SK-N-SH treated with all-trans-retinoic acid at 6 μM for 48 hours (cell line): ENCODE measurements around the gene FAM171A2.

Experiments used
- ATAC-seq: fragments of 200-7000 bp; cut with Tn5 transposase; 3 replicates; pipeline ENCODE4 v1.9.1; 2020; ENCODE audit warnings: mild to moderate bottlenecking, moderate library complexity
- ARNTL ChIP-seq: fragments of 450-650 bp; formaldehyde crosslinking; IDR thresholded peaks from 2 replicates; pipeline ENCODE4 v1.5.0; 2020; ENCODE audit warnings: low read depth, mild to moderate bottlenecking, moderate library complexity, borderline replicate concordance
- CREB5 ChIP-seq: fragments of 250-450 bp; sonication (Bioruptor Pico); IDR thresholded peaks from 2 replicates; pipeline ENCODE4 v1.5.1; 2020; ENCODE audit warnings: low read depth, mild to moderate bottlenecking, moderate library complexity
- GLIS3 ChIP-seq: fragments of 250-450 bp; sonication (Bioruptor Pico); IDR thresholded peaks from 2 replicates; pipeline ENCODE4 v1.5.0; 2020; ENCODE audit warnings: mild to moderate bottlenecking, moderate library complexity
- ISL1 ChIP-seq: fragments of 250-450 bp; sonication (Bioruptor Pico); IDR thresholded peaks from 2 replicates; pipeline ENCODE4 v2.1.2; 2022; ENCODE audit warnings: mild to moderate bottlenecking, moderate library complexity
- OSR1 ChIP-seq: fragments of 250-450 bp; sonication (Bioruptor Pico); IDR thresholded peaks from 2 replicates; pipeline ENCODE4 v1.8.0; 2022; ENCODE audit warnings: moderate library complexity, mild to moderate bottlenecking, inconsistent platforms
- PATZ1 ChIP-seq: fragments of 250-450 bp; sonication (Bioruptor Pico); IDR thresholded peaks from 2 replicates; pipeline ENCODE4 v1.8.0; 2020; ENCODE audit warnings: mild to moderate bottlenecking, moderate library complexity, borderline replicate concordance
- POU6F1 ChIP-seq: fragments of 250-450 bp; sonication (Bioruptor Pico); IDR thresholded peaks from 2 replicates; pipeline ENCODE4 v1.8.0; 2021; ENCODE audit warnings: low read depth, mild to moderate bottlenecking, moderate library complexity, borderline replicate concordance
- PPARA ChIP-seq: fragments of 250-450 bp; sonication (Bioruptor Pico); IDR thresholded peaks from 2 replicates; pipeline ENCODE4 v1.5.0; 2020; ENCODE audit warnings: mild to moderate bottlenecking, borderline replicate concordance
- RARB ChIP-seq: fragments of 250-450 bp; sonication (Bioruptor Pico); IDR thresholded peaks from 2 replicates; pipeline ENCODE4 v1.8.0; 2021; ENCODE audit warnings: mild to moderate bottlenecking, moderate library complexity
- TCF4 ChIP-seq: fragments of 250-450 bp; sonication (Bioruptor Pico); IDR thresholded peaks from 2 replicates; pipeline ENCODE4 v1.8.0; 2021; ENCODE audit warnings: mild to moderate bottlenecking, moderate library complexity, borderline replicate concordance
- TOX ChIP-seq: fragments of 250-450 bp; sonication (Bioruptor Pico); IDR thresholded peaks from 2 replicates; pipeline ENCODE4 v1.8.0; 2021; ENCODE audit warnings: mild to moderate bottlenecking, moderate library complexity, borderline replicate concordance
- TSHZ2 ChIP-seq: fragments of 250-450 bp; sonication (Bioruptor Pico); IDR thresholded peaks from 2 replicates; pipeline ENCODE4 v1.5.0; 2020; ENCODE audit warnings: mild to moderate bottlenecking, moderate library complexity
- ZFP30 ChIP-seq: fragments of 450-650 bp; formaldehyde crosslinking; IDR thresholded peaks from 2 replicates; pipeline ENCODE4 v1.5.0; 2022; ENCODE audit warnings: mild to moderate bottlenecking, moderate library complexity
- ZNF565 ChIP-seq: fragments of 450-650 bp; formaldehyde crosslinking; conservative IDR thresholded peaks from 2 replicates; pipeline ENCODE4 v1.5.0; 2020; ENCODE audit warnings: low read depth, mild to moderate bottlenecking, moderate library complexity
- ZNF8 ChIP-seq: fragments of 450-650 bp; formaldehyde crosslinking; IDR thresholded peaks from 2 replicates; pipeline ENCODE4 v1.5.0; 2020; ENCODE audit warnings: mild to moderate bottlenecking, moderate library complexity

The FAM171A2 gene

GRCh38 chr17:44355642-44356099 lies 8.0 kb downstream of the FAM171A2 start (continued):
- TF ChIP-seq POU6F1 (CRISPR knock-in tag) (no peak), ZNF8 (CRISPR knock-in tag) (no peak), RARB (no peak), GLIS3 (CRISPR knock-in tag) (no peak), ARNTL (CRISPR knock-in tag) (no peak), ZFP30 (CRISPR knock-in tag) (no peak)

GRCh38 chr17:44354582-44355561 lies 8.8 kb downstream of the FAM171A2 start:
- ATAC-seq, result no peak
- no peak for TF ChIP-seq PPARA (CRISPR knock-in tag)
- TF ChIP-seq GLIS3 (CRISPR knock-in tag), result no peak
- no peak for TF ChIP-seq ZNF565 (CRISPR knock-in tag)
- TF ChIP-seq ZFP30 (CRISPR knock-in tag), result no peak
- no peak for TF ChIP-seq ISL1 (CRISPR knock-in tag)
- TF ChIP-seq OSR1 (CRISPR knock-in tag), result no peak
- TF ChIP-seq CREB5 (CRISPR knock-in tag), result no peak

GRCh38 chr17:44353672-44354331 lies 9.9 kb downstream of the FAM171A2 start:
- no peak for ATAC-seq
- no peak for TF ChIP-seq TCF4 (CRISPR knock-in tag)

GRCh38 chr17:44352828-44353671 lies 10.6 kb downstream of the FAM171A2 start:
- no peak for TF ChIP-seq TOX (CRISPR knock-in tag)
- no peak for TF ChIP-seq TCF4 (CRISPR knock-in tag)
- no peak for TF ChIP-seq GLIS3 (CRISPR knock-in tag)
- no peak for TF ChIP-seq PATZ1 (CRISPR knock-in tag)
- no peak for TF ChIP-seq TSHZ2 (CRISPR knock-in tag)
- TF ChIP-seq ZFP30 (CRISPR knock-in tag), result no peak
- TF ChIP-seq ZNF565 (CRISPR knock-in tag), result no peak
- no peak for TF ChIP-seq PPARA (CRISPR knock-in tag)
- no peak for TF ChIP-seq CREB5 (CRISPR knock-in tag)
- no peak for ATAC-seq
